Stimulated activated CD4-positive, alpha-beta T cell treated with anti-CD3 and anti-CD28 coated beads, Interleukin-12 subunit alpha, Interleukin-12 subunit beta, amount 100 ng/mL, for 24 hours (primary cell): ENCODE results near the gene TAGLN2.

ENCODE experiments used
- DNase-seq, 2 experiments: peaks; one replicate each; pipeline ENCODE4 v3.0.0-alpha.2; 2020; ENCODE audit warnings: low read depth in 2 of 2

Gene TAGLN2

DNA sequence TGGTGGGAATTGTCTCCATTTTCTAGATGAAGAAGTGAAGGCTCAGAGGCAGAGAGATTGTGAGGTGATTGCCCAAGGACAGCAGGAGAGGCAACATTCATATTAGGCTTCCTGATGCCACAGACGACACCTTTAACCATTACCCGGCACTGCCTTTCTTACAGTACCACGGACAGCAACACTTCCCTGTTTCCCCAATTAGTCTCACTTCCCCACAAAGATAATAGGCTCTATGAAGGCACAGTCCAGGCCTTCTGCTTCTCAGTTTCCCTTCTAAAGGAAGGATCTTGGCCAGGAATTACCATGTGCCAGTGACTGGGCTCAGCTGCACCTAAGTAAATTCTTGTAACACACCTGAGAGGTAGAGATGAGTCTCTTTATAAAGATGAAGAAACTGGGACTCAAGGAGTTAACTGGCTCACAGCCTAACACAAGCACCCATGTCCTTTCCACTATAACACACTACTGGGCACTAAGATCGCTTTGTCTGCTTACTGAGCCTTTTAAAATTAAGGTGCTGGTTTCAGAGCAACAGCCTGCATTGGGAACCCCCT, 10.5 kb upstream of the TAGLN2 start:
- DNase-seq, result no peak

DNA sequence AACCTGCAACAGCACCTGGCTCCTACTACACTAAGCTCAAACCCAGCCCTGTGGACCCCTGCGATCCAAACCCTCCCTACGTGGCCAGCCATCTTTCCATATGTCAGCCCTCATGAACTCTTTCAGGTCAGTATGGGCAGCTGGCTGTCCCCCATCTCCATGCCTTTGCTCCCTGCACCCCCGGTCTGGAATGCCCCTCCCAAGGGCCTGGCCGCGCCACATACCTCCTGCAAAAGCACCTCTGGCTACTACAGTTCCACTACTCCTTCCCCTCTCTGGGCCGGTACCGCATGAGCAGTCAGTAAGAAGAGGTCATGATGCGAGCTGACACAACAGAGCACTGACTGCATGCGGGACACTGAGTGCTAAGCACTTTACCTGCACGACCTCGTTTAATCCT, 10.0 kb upstream of the TAGLN2 start:
- no peak for DNase-seq

DNA sequence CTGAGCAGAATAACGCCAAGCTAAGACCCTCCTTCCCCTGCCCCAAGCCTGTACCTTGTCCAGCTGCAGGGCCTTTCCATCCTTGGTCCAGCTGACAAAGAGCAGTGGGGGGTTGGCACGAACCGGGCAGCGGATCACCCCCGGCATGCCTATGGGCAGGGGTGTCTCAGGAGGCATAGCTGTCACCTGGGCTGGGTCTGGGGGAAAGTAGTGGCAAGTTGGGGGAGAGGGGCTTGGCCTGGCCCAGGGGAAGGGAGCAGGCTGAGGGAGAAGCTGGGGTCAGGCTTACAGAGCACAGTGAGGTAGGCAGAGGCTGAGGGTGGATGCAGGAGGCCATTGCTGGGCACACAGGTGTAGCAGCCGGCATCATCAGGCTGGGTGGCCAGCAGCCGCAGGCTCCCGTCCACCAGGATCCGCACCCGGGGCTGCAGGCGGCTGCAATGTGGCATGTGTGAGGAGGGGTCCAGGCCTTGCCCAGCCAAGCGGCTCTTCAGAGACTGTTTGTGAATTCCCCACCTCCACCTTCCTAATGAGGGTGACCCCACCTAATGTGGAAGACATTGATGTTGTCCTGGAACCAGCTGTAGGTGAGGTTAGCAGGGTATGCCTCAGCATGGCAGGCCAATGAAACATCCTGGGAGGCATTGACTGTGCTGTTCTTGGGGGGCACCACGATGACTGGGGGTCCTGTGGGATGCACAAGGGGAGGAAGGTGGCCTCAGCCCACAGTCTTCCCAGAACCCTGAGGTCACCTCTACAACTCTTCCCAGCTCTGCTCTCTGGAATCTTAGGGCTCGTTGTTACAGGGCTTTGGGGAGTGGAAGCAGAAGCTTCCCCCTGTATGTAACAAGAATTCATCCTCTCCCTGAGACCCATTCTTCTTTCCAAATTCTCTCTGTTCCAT, 9.1 kb upstream of the TAGLN2 start:
- no peak for DNase-seq

GRCh38 chr1:159933347-159933746, 8.0 kb upstream of the TAGLN2 start:
- DNase-seq, result no peak

GRCh38 chr1:159932296-159933285, 7.3 kb upstream of the TAGLN2 start:
- DNase-seq, result no peak

- DNase-seq, result no peak
Measured at GRCh38 chr1:159931795-159932173, 6.5 kb upstream of the TAGLN2 start.

GRCh38 chr1:159931101-159931794, 5.9 kb upstream of the TAGLN2 start:
- no peak for DNase-seq

GRCh38 chr1:159930634-159931033, 5.3 kb upstream of the TAGLN2 start:
- no peak for DNase-seq

DNA sequence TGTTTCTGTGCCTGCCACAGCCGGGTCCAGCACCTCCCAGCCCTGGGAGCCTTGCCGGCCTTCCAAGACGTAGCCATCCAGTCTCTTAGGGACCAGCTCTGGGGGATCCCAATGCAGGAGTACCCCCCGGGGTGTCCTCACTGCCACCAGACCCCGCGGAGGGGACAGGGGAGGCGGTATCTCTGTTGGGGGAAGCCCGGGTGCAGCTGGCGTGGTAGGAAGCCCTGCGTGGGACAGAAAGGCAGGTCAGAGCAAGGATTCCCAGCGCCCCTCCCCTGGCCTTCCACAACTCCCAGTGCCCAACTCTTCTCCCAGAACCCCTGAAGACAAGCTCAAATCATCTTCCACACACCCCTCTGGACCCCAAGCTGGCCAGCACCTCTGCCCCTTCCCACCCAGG, 4.9 kb upstream of the TAGLN2 start:
- no peak for DNase-seq

GRCh38 chr1:159929155-159930051, 4.1 kb upstream of the TAGLN2 start:
- DNase-seq, result no peak

DNA sequence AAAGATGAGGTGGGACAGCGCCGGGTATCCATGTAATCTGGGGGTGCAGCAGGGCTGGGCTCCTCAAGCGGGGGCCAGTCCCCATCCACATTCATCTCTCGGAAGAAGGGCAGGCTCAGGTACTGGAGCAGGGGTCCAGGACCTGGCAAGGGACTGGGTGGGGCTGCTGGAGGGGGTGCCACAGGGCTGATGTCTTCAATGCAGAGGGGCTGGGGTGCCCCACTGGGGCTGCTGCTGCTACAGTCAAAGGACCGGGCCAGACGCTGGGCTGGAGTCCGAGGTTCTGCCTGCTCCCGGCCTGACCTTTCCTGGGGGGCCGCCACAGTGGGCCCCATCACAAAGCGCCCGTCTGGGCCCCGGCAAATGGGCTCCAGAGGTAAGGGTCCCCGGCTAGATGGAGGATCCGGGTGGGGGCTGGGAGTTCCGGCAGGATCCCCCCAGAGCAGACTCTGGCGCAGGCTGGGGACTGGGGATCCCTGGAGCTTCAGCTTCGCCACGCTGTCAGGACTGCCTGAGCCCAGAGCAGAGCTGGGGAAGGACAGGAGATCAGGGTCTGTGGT, 3.3 kb upstream of the TAGLN2 start:
- no peak for DNase-seq

- no peak for DNase-seq
Measured at GRCh38 chr1:159927849-159928431, 2.6 kb upstream of the TAGLN2 start.

- DNase-seq, result no peak
Measured at GRCh38 chr1:159927211-159927848, 2.0 kb upstream of the TAGLN2 start.

DNA sequence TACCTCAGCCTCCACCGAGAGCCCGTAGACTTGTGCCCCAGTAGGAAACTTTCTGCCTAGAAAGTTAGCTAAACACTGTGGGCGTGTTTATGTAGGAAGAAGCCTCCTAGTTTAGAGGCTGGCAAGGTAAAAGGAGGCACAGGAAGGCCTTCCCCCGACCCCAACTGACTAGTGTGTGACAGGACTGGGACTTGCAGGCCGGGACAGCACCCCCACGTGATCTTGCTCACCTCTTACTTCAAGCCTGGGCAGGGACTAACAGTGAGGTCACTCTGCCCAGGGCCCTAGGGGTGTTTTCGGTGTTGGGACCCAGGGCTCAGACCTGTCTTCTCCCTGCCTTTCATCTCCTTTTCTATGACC, 392 bp upstream of the TAGLN2 start:
- no peak for DNase-seq

DNA sequence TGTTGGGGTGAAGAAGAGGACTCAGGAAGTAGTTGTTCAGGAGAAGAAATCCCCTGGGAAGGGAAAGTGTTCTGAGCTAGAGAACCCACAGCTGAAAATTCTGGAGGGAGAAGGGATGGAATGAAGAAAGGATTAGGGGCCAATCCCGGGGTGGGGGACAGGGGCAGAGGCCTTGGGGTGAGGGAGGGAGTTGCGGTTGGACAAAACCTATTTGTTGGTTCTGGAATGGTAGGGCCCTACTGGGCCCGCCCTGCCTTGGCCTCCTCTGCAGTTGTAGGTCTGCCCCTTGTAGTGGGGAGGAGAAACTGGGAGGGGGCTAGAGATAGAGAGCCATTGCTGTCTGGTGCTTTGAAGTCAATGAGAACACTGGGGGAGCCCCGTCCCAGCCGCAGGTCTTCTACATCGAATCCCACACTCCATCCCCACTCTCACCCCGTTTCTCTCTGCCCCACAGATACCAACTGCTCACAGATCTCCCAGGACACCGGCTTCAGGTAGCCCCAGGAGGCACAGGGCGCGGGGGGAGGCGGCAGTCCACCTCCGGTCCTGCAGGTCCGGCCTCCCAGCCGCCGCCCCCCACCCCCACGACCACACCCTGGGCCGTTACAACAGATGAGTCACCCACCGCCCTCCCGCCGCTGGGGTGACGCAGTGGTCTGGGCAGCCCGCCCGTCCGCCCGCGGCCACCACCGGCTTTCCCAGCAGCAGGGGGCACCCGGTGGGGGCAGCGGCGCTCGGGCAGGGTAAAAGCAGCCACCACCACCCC, 1.1 kb downstream of the TAGLN2 start:
- DNase-seq, result peak in 1 of 2 experiments; percentile 52

GRCh38 chr1:159923203-159924024, 1.9 kb downstream of the TAGLN2 start:
- DNase-seq, result peak; percentile 56 to 62

DNA sequence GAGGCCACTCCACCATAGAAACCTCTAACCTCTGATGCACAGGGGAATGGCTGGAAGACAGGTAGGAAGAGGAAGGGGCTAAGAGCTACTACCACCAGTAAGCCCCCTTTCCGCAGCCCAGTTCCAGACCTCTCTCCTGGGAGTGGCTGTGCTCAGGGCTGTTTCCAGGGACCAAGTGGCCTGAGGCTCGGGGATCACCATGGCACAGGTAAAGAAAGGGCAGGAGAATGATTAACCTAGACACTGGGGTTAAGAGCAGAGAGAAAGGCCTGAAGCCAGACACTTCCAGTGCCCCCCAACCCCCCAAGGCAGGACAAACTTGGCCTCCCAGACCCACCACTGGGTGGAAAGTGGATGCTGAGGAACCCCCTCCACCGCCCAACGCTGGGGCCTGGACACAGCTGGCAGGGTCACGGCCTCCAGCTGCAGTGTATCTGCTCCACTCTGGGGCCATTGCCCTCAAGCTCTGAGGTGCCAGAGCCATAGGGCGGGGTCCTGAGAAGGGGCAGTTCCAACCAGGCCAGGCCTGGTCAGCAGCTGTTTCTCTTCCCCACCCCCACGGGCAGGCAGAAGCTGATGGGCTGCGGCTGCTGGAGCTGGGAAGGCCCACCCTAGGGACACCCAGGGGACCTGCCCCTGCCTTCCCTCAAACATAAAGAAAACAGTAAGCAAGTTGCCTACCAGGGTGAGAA, 2.6 kb downstream of the TAGLN2 start:
- DNase-seq, result no peak
